HG02798 (cell line): ENCODE results near the gene SOX18.

ENCODE experiments used
- ATAC-seq: cut with Tn5 transposase; IDR thresholded peaks from one replicate; pipeline ENCODE4 v1.9.1; 2021; ENCODE audit warnings: mild to moderate bottlenecking; ENCODE audit not compliant: unreplicated experiment, poor library complexity

The SOX18 gene

DNA sequence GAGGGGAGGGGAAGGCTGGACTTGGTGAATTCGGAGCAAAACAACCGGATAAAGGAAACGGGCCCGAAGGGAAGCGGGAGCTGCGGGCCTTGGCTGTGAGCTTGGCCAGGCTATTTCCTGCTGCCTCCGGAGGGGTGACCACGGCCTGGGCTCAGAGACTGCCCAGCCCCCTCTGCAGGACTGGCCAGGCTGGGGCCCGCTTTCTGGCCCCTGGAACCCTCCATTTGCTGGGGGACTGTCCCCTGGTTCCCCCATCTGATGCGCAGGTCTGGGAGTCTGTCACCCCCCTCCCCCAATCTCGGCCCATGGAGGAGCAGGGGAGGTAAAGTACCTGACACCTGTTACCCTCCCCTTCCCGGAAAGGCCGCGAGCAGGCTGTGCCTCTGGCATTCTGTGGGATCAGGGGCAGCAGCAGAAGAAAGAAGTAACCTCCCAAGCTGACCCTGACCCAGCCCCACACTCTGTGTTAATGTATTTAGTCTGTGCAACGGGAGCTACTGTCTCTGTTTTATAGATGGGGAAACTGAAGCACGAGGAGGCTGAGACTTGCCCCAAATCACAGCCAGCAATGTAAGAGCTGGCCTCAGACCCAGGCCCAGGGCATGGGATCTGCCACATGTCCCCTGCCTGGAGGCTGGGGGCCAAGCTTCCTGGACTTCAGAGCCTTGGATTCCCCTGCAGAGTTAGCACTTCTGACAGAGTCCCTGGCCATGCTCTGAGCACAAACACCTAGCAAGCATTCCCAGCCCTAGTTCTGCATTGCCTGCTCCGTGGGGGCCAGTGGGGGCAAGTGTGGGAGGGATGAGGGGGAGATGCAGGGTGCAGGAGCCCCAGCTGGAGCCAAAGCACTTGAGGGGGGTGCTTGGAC is 9.9 kb downstream of the SOX18 start:
- ATAC-seq = no peak

DNA sequence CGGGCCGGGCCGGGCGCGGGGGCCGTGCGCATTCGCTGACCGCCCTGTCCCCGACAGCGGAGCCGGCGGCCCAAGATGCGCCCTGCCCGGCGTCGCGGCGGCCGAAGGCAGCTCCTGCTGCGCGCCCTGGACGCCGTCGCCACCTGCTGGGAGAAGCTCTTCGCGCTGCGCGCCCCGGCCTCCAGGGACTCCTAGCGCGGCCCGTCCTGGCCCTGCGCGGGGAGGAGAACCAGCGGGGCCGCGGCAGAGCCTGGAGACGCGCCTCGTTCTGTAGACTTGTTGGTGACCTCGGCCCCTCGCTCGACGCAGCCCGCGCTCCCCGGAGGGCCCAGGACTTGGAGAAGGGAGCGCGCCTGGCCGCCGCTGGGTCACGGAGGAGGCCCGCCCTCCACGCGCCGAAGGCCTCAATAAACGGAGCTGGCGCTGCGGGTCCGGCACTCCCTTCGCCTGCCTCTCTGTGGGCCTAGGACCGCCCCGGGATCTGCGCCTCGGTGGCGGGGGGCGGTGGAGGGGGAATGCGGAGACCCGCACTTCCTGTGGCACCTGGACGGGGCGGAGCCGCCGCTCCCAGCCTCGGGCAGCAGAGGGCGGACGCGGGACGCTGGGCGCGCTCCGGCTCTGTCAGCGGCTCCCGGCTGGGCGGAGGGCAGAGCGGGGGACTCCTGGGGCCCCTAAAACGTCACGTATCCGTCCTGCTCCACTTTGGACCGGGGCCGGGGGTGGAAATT is 10.7 kb downstream of the SOX18 start:
- ATAC-seq = peak; percentile 60

DNA sequence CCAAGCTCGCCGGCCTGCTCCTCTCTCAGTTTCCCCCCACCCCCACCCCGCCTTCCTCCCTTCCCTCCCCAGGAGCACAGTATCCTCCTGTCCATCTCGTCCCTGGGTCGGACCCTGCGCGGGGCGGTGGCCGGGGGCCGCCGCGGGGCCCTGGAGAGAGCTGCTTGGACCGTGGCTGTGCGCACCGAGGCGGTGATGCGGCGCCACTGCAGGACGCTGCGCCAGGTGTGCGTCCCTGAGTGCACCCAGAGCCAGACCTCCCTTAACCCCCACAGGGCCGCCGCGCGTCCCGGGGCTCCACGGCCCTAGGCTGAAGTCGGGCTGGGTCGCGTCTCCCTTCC is 11.2 kb downstream of the SOX18 start:
- peak; percentile 24 for ATAC-seq

- ATAC-seq = no peak
These were observed 11.8 kb downstream of the SOX18 start for GRCh38 chr20:64037498-64038213.

- no peak for ATAC-seq
These were observed 12.3 kb downstream of the SOX18 start for GRCh38 chr20:64037199-64037497.

DNA sequence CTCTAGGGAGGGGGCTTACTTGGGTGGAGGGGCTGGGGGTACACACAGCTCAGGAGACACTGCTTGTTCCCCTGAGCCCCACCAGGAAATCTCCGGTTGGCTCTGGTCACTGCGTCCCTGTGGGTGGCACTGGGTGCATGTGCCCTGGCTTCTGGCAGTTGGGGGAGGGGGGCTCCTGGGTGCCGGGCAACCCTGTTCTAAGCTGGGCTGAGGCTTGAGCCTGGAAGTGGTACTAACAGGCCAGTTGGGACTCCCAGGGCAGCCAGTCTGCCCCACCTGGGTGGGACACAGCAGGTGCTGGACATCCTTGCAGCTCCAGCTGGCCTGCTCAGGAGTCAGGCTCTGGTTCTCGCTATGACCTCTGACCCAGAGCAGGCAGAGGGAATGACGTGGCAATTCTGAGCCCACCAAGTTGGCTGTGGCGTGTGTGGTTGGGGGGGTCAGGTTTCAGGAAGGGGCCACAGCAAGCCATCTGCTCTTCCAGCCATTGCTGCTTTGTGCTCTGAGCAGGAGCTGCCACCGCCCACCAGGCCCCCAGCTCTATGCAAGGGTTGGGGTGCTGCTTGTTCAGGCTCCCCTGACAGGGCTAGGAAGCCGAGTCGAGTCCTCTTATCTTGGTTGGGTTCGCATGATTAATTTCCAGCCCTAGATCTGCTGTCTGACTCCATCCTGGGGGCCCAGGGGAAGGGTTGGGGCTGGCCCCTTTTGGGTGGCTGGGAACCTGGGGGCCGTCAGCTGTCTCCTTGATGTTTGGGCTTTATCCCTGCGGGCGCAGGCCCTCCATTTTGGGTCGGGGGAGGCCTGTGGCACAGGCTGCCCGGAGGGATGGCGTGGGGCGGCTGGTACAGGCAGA is 12.9 kb downstream of the SOX18 start:
- no peak for ATAC-seq

DNA sequence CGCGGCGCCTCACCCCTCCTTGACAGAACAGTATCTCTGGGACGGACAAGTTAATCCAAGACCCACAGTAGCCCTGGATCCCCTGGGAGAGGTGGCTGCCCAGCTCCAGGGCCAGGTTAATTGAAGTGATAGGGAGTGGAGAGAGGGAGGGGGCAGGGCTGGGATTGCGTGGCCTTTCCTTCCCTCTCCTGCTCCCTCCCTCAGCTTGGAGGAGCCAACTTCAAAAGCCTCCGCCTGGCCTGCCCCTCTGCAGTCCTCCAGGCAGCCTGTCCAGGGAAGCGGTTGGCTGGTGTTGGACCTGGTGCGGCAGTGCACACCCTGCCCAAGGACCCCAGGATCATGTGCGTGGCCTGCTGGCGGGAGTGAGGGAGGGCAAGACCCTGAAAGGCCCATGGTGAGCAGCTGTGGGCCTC is 13.5 kb downstream of the SOX18 start, which contains the start of gene C20orf204:
Gene C20orf204 (plus strand): TSS at position 250 of the 413 bp plus-strand sequence. CDS start 142 bp downstream, at position 392.
- no peak for ATAC-seq

DNA sequence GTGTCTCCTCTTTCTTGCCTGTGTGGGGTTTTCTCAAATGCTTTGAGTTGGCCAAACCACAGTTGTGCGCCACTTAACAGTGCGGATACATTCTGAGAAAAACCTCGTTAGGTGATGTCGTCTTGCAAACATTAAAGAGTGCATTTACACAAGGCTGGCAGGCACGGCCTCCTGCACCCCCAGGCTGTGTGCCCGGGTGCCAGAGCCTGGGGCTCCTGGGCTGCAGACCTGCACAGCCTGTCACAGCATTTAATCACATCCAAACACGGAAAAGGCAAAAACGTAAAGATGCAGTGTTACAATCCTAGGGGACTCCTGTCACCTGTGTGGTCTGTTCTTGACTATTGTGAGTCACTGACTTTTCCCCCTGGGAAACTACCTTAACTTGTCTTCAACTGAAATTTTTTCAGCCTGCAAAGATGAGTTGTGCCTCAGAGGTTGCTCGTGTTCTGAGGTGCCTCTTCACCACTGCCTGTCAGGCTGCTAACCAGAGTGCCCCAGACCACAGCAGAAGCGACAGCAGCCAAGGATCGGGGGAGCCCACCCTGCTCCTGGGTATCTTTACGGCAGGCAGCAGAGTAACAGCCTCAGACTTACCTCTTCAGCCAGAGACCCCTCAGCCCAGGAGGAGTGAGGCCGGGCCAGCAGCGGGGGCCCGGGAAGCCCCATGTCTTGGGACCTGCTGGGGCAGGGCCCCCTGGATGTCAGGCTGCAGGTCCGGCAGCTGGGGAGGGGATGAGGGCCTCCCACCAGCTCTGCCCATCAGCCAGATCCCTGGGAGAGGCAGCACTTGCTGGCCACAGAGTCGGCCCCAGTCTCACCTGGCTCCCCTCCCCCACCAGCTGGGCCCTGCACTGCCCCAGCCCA is 14.1 kb downstream of the SOX18 start:
- no peak for ATAC-seq

DNA sequence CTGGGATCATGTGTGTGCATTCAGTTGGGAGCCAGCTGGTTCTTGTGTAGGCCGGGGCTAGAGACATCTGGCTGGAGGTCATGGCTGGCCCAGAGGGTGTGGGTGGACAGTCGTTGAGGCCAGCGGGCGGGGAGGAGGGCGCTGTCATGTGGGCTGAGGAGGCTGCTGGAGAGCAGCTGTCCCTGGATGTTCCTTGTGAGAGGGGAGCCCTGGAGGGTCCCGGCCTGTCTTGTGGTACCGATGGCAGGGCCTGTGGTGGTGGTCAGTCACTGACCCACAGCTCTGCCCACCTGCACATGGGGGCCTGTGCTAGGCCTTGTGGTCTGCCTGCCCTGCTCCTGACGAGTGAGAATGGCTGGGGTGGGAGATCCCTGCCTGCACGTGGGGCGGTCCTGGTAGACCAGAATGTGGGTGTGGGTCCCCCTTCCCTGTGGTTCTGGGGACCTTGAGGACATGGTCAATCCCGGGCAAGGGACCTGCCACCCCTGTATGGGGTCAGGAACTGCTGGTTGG is 15.4 kb downstream of the SOX18 start:
- no peak for ATAC-seq

DNA sequence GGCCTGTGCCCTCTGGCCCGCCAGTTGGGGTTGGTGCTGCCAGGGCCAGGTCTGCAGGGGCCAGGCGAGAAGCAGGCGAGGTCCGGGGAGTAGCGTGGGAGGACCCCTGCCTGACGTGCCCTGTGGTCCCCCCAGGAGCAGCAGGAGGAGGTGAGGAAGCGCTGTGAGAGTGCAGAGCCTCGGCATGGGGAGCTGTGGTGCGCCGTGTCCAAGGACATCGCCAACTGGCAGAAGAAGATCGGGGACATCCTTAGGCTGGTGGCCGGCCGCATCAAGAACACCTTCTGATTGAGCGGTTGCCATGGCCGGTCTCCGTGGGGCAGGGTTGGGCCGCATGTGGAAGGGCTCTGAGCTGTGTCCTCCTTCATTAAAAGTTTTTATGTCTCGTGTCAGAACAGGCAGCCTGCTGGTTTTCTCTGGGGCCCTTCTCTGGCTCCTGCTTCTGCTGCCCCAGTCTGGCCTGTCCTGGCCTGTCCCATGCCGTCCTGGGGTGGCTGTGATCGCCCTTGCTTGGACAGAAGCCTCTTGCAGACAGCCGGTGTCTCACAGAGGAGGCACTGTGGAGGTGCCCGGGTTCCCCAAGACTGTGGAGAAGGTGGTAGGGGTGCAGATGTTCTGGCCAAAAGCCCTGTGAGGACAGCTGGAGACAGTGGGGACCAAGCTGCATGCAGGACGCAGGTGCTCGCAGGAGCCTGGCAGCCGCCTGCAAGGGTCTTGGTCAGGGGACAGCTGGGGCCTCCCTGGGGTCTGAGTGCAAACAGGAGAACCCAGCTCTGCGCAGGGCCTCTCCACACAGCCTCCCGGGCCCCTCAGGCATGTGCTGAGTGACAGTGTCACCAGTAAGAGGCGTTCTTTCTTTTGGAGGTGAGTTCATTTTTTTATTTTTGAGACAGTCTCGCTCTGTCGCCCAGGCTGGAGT is 16.5 kb downstream of the SOX18 start:
- no peak for ATAC-seq

DNA sequence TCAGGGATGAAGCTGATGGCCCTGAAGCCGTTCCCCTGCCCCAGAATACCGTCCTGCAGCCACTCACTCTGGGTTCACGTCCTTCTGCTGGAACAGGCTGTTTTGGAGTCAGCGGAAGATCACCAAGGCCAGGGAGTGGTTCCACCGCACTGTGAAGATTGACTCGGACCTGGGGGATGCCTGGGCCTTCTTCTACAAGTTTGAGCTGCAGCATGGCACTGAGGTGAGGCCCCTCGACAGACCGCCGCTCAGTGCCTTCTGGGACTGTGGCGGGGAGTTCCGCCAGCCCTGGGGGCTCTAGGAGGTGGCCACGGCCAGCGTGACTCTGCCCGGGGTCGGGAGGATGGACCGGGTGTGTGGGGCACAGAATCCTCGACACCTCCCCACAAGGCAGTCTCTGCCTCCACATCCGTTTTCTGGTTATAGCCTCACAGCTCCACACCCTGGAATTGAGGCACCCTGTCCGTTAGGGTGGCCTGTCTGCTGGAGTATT is 17.6 kb downstream of the SOX18 start:
- ATAC-seq = no peak

GRCh38 chr20:64030371-64031134 is 18.9 kb downstream of the SOX18 start:
- ATAC-seq = no peak

- ATAC-seq = no peak
These were observed 19.9 kb downstream of the SOX18 start for GRCh38 chr20:64029293-64030117.

DNA sequence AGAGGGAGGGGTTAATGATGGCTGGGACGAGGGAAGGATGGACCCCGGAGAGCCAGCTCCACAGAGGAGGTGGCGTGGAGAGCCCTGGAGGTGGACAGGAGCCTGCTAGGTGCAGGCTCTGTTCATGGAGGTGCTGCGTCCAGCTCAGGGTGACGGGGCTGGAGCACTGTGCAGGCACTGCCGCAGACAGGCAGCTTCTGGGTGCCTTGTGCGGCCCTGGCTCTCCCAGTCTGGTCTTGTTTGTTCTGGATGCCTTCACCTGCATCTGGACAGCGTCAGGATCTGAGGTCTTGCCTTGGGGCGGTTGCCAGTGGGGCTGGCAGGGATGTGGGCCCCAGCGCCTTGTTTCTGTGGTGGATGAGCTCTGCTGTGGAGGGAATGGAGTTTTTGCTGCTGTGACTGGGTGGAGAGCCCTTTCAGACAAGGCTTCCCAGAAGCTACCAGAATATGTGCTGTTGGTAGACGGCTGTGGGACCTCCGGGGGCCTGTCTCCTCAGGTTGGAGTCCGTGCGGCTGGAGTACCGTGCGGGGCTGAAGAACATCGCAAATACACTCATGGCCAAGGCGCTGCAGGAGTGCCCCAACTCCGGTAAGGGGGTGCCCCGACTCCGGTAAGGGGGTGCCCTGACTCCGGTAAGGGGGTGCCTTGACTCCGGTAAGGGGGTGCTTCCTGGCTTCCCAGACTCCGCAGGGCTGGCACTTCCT is 21.3 kb downstream of the SOX18 start:
- ATAC-seq = no peak

- ATAC-seq = no peak
These were observed 23.5 kb downstream of the SOX18 start for GRCh38 chr20:64025826-64026412.
